Immature natural killer cell (primary cell): Measurements from ENCODE around the gene DDX19B. TPM values are rescaled to one million over a fixed set of nuclear protein-coding genes. Genes with fewer than 3 reads are reported as not detected.

Experiments
- DNase-seq, 3 donors: peaks; one replicate each; pipeline ENCODE4 v3.0.0; 2022; ENCODE audit warnings: mixed read lengths in 1 of 3
- H3K27ac Mint-ChIP-seq, 6 donors: one replicate each; pipeline ENCODE4 v1.8.0; 2020; ENCODE audit warnings: mixed read lengths in 6 of 6, mild to moderate bottlenecking in 5 of 6, inconsistent platforms in 4 of 6, moderate library complexity in 3 of 6
- H3K27me3 Mint-ChIP-seq, 3 donors: one replicate each; pipeline ENCODE4 v1.8.0; 2020 to 2021; ENCODE audit warnings: low read depth in 3 of 3, mild to moderate bottlenecking in 3 of 3, mixed read lengths in 3 of 3, moderate library complexity in 3 of 3, inconsistent platforms in 1 of 3
- H3K36me3 Mint-ChIP-seq, 3 donors: one replicate each; pipeline ENCODE4 v1.8.0; 2020; ENCODE audit warnings: mixed read lengths in 3 of 3, inconsistent platforms in 2 of 3, mild to moderate bottlenecking in 2 of 3
- H3K4me1 Mint-ChIP-seq, 2 donors: one replicate each; pipeline ENCODE4 v1.8.0; 2020; ENCODE audit warnings: inconsistent platforms in 2 of 2, mild to moderate bottlenecking in 2 of 2, mixed read lengths in 2 of 2, moderate library complexity in 1 of 2
- H3K4me3 Mint-ChIP-seq, 5 donors: one replicate each; pipeline ENCODE4 v1.8.0; 2020; ENCODE audit warnings: mild to moderate bottlenecking in 5 of 5, mixed read lengths in 5 of 5, inconsistent platforms in 3 of 5, moderate library complexity in 3 of 5
- H3K9me3 Mint-ChIP-seq, 6 donors: one replicate each; pipeline ENCODE4 v1.8.0; 2020; ENCODE audit warnings: mild to moderate bottlenecking in 6 of 6, mixed read lengths in 6 of 6, inconsistent platforms in 4 of 6, moderate library complexity in 3 of 6
- polyA plus RNA-seq, 3 donors: library from polyadenylated mRNA; unstranded; fragments of 300-500 nt; fragmentation: Illumina TruSeq; gene quantifications; one replicate each; pipeline ENCODE4 v1.2.3, GENCODE V29; 2021

DDX19B gene
- polyA plus RNA-seq, 3 donors from 2014 or later: 53.1 to 85.3 (median 68.7) TPM

DNA sequence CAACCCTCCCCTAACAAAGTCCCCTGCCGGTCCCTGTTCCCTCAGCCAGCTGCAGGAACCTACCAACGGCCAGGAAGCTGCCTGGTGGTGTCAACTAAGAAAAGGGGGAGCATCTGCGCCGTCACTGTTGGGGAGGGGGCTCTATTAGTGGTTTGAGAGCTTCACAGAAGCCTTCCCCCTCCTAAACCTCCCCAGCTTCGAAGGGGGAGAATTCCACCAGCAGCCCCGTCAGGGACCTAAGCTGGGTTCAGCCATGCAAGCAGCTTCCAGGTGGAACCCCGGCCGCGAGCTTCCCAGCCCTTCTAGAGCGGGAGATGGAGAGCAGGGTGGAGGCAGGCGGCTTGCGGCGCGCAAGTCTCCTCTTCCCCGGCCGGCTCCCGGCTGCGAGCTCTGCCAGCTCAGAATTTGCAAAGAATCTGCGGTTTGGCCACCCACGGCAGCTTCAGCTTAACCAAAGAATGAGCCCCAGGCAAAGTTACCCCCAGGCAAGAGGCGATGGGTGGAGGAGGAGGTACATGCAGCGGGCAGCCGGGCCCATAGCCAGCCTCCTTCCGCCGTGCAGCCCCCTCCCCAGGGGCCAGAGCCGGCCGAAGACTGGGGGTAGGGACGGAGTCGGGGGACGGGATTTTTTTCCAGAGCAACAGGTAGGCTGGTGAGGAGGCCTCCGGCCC, 81.4 kb downstream of the DDX19B start:
- DNase-seq: peak; percentile 58 to 68 (median 61)
- H3K9me3 Mint-ChIP-seq: no peaks in the 10 kb centered on the region
- peaks cover 21 to 26% of the 10 kb centered on the region in 2 donors for H3K4me1 Mint-ChIP-seq
- H3K4me3 Mint-ChIP-seq: peak overlapping the region; percentile 96 to 99 (median 99)
- peaks cover 4 to 7% (median 4%) of the 10 kb centered on the region in 3 donors for H3K36me3 Mint-ChIP-seq
- H3K27ac Mint-ChIP-seq: peak overlapping the region; percentile 78 to 97 (median 86)
- peaks cover 3 to 6% (median 4%) of the 10 kb centered on the region in 3 donors for H3K27me3 Mint-ChIP-seq

DNA sequence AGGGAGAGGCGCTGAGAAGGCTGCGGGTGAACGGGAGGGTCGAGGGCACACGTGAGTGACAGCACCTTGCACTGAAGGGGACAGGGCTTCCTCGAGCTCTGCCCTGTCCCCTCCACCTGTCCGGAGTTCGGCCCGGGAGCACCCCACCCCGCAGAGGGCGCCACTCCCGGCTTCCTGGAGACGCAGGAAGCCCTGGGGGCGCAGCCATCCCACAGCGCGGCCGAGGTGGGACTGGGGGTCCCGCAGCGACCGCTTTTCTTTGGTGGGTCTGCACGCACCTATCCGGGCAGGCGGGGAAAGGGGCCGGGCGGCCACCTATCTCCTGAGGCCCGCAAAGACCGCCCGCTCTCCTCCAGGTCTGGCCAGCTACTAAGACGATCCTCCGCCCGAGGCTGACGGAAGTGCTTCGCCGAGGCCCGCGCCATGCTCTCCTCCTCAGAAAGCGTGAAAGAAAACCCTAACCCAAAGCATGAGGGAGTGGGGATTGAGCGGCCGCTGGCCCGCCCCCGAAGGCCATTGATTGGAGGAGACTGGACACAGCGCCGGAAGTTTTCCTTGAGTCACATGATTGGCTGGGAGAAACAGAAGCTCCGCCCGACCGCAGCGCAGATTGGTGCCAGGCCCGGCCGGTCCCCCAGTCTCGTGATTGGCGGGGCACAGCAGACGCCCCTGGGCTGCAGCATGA, 82.1 kb downstream of the DDX19B start:
- H3K27me3 Mint-ChIP-seq: peaks cover 3 to 7% (median 4%) of the 10 kb centered on the region in 3 donors
- H3K36me3 Mint-ChIP-seq: peaks cover 4 to 8% (median 5%) of the 10 kb centered on the region in 3 donors
- H3K27ac Mint-ChIP-seq: peak overlapping the region; percentile 90 to 99 (median 96)
- H3K4me3 Mint-ChIP-seq: peak overlapping the region; percentile 96 to 99 (median 99)
- H3K4me1 Mint-ChIP-seq: peaks cover 21 to 26% of the 10 kb centered on the region in 2 donors
- peak; percentile 95 to 96 (median 95) for DNase-seq
- no peaks in the 10 kb centered on the region for H3K9me3 Mint-ChIP-seq

DNA sequence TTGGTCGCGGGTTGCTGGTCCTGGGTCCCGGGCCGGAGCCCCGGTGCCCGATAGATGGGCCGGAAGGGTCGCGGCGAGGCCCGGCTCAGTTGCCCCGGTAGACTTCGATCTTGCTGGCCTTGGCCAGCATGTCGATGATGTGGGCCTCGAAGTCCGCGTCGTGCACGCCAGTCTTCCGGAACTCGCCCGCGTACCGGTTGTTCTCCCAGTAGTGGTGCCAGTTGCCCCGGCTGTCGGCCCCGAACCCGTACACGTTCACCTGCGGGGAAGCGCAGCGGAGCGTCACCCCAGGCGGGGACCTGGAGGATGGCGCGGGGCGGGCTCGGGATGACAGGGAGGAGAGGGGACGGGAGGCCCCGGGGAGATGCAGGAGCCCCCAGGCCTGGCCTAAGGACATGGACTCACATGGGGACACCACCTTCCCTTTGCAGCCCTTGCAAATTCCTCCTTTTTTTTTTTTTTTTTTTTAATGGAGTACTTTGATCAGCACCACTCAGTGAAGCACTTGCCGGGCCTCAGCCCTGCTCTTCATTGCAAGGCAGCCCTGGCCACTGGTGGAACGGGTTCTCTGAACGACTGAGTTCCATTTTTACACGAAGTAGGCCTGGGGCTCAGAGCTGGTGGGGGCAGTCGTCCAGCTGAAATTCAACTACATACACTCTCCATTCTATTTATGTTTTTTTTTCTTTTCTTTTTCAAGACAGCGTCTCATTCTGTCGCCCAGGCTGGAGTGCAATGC, 82.8 kb downstream of the DDX19B start:
- Mint-ChIP-seq H3K27ac (peak overlapping the region; percentile 55 to 99 (median 92)), H3K4me3 (peak overlapping the region; percentile 96 to 99 (median 99)), H3K27me3 (peaks cover 3 to 7% (median 4%) of the 10 kb centered on the region in 3 donors), H3K4me1 (peaks cover 21 to 26% of the 10 kb centered on the region in 2 donors), H3K9me3 (no peaks in the 10 kb centered on the region), H3K36me3 (peaks cover 4 to 8% (median 5%) of the 10 kb centered on the region in 3 donors)
- no peak for DNase-seq

DNA sequence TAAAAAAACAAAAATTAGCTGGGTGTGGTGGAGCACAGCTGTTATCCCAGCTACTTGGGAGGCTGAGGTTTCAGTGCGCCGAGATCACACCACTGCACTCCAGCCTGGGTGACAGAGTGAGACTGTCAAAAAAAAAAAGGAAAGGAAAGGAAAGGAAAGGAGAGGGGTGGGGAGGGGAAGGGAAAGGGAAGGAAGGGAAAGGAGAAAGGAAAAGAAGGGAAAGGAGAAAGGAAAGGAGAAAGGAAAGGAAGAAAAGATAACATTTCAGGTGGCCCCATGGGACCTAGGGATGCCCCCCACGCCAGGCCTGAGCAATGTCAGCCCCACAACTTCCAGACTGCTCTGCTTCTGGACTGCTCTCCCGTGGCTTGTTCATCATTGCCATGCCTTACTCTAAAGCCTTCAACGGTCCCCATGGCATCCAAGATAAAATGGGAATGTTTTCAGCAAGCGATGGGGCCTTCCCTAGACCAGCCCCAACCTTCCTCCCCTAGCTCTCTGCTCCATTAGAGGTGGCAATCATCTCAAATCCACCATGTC, 84.5 kb downstream of the DDX19B start:
- H3K4me1 Mint-ChIP-seq: peaks cover 20 to 21% of the 10 kb centered on the region in 2 donors
- H3K4me3 Mint-ChIP-seq: peak overlapping the region in 3 of 5 donors; percentile 1 to 40 (median 15)
- peaks cover 3 to 7% (median 4%) of the 10 kb centered on the region in 3 donors for H3K27me3 Mint-ChIP-seq
- peak overlapping the region in 4 of 6 donors; percentile 3 to 77 (median 30) for H3K27ac Mint-ChIP-seq
- no peak for DNase-seq
- peaks cover 4 to 14% (median 11%) of the 10 kb centered on the region in 3 donors for H3K36me3 Mint-ChIP-seq
- H3K9me3 Mint-ChIP-seq: no peaks in the 10 kb centered on the region

Other genes with a start within 250 kb of the DDX19B start
- 10 to 100 TPM in 1 of 3 donors, 1 to 10 TPM in 2; 1.9 to 17.0 (median 5.2) TPM for gene PDPR, start 184.9 kb upstream of the DDX19B start, polyA plus RNA-seq
- gene CLEC18C, start 125.4 kb upstream of the DDX19B start, polyA plus RNA-seq: not detected
- gene EXOSC6, start 47.2 kb upstream of the DDX19B start, polyA plus RNA-seq: 10 to 100 TPM in 1 of 3 donors, 1 to 10 TPM in 2; 3.9 to 11.8 (median 5.9) TPM
- 10 to 100 TPM; 25.4 to 47.1 (median 38.6) TPM for gene AARS1, start 9.7 kb upstream of the DDX19B start, polyA plus RNA-seq
- gene DDX19A, start 47.7 kb downstream of the DDX19B start, polyA plus RNA-seq: 10 to 100 TPM; 25.3 to 47.1 (median 27.4) TPM
- 10 to 100 TPM; 11.1 to 20.7 (median 17.4) TPM for gene ST3GAL2, start 139.9 kb downstream of the DDX19B start, polyA plus RNA-seq
- 10 to 100 TPM in 2 of 3 donors, 1 to 10 TPM in 1; 6.7 to 11.9 (median 10.5) TPM for gene FCSK, start 155.4 kb downstream of the DDX19B start, polyA plus RNA-seq
- 10 to 100 TPM; 42.3 to 54.6 (median 42.9) TPM for gene COG4, start 224.4 kb downstream of the DDX19B start, polyA plus RNA-seq
- 100 to 1,000 TPM in 1 of 3 donors, 10 to 100 TPM in 2; 62.7 to 143 (median 65.4) TPM for gene SF3B3, start 224.6 kb downstream of the DDX19B start, polyA plus RNA-seq